Measurements from ENCODE around the gene MATR3. TPM values are rescaled to one million over a fixed set of nuclear protein-coding genes. Genes with fewer than 3 reads are reported as not detected.

Gene MATR3
- total RNA-seq, 1 donor from 2014 or later, result 250 TPM

Other genes with a start within 250 kb of the MATR3 start
- gene SIL1, start 95.4 kb upstream of the MATR3 start, total RNA-seq (ENCODE audit: insufficient read depth, low replicate concordance), result 48.9 TPM
- 80.4 TPM for gene PAIP2, start 48.1 kb downstream of the MATR3 start, total RNA-seq (ENCODE audit: insufficient read depth, low replicate concordance)
- gene SLC23A1, start 89.6 kb downstream of the MATR3 start, total RNA-seq (ENCODE audit: insufficient read depth, low replicate concordance), result not detected
- 1.2 TPM for gene MZB1, start 96.2 kb downstream of the MATR3 start, total RNA-seq (ENCODE audit: insufficient read depth, low replicate concordance)
- 2.4 TPM for gene PROB1, start 101.4 kb downstream of the MATR3 start, total RNA-seq (ENCODE audit: insufficient read depth, low replicate concordance)
- gene SPATA24, start 110.3 kb downstream of the MATR3 start, total RNA-seq (ENCODE audit: insufficient read depth, low replicate concordance), result 7.2 TPM
- gene DNAJC18, start 145.8 kb downstream of the MATR3 start, total RNA-seq (ENCODE audit: insufficient read depth, low replicate concordance), result 21.2 TPM
- gene ECSCR, start 169.0 kb downstream of the MATR3 start, total RNA-seq (ENCODE audit: insufficient read depth, low replicate concordance), result not detected
- gene SMIM33, start 177.3 kb downstream of the MATR3 start, total RNA-seq (ENCODE audit: insufficient read depth, low replicate concordance), result 0.72 TPM
- gene STING1, start 189.0 kb downstream of the MATR3 start, total RNA-seq (ENCODE audit: insufficient read depth, low replicate concordance), result 26.2 TPM

All from umbilical cord (tissue), 1 donor.